PFSK-1 (cell line): Measurements from ENCODE around the gene TDRD3.

Experiments used
- FOXP2 ChIP-seq: optimal IDR thresholded peaks from 2 replicates; pipeline ENCODE3; 2011; ENCODE audit warnings: borderline replicate concordance, control low read depth, inconsistent platforms; ENCODE audit not compliant: insufficient read depth; ENCODE audit errors: extremely low read length, extremely low read depth
- POLR2AphosphoS5 ChIP-seq: IDR thresholded peaks from 2 replicates; pipeline ENCODE4 v1.6.1; 2012; ENCODE audit warnings: low read depth, mild to moderate bottlenecking, control low read depth, low read length, moderate library complexity
- SIN3A ChIP-seq: IDR thresholded peaks from 2 replicates; pipeline ENCODE4 v1.6.1; 2012; ENCODE audit warnings: mild to moderate bottlenecking, low read length, moderate library complexity, borderline replicate concordance; ENCODE audit not compliant: insufficient read depth
- TAF1 ChIP-seq: IDR thresholded peaks from 2 replicates; pipeline ENCODE4 v1.6.1; 2012; ENCODE audit warnings: low read length, control low read depth, borderline replicate concordance; ENCODE audit not compliant: insufficient read depth
- TF ChIP-seq, protein P1 (sequence below), 2 experiments: IDR thresholded peaks; 2 replicates each; pipeline versions ENCODE4 v1.6.1 to v1.8.0; 2011 to 2012; ENCODE audit warnings: low read depth in 2 of 2, low read length in 2 of 2, control low read depth in 1 of 2, inconsistent platforms in 1 of 2, mild to moderate bottlenecking in 1 of 2, moderate library complexity in 1 of 2; ENCODE audit not compliant: insufficient read depth in 1 of 2

The TDRD3 gene

DNA sequence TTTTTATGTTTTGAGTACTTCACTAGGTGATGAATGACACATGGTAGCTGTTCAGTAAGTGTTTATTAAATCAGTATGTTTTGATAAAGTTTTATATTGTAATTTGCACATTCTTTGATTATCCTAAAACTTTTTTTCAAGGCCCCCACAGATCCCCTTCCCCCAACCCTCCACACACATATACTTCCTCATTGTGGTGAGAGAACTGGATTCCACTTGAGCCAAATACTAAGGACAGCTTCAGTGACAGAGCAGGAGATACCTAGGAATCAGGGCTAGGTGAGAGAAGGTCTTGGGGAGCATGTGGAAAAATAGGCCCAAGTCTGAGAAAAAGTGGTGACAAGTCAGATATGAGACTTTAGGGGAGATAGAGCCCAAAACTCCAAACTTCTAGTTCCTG is 174.6 kb downstream of the TDRD3 start:
- TF ChIP-seq TAF1: no peak
- TF ChIP-seq POLR2AphosphoS5: no peak
- TF ChIP-seq, protein P1, sequence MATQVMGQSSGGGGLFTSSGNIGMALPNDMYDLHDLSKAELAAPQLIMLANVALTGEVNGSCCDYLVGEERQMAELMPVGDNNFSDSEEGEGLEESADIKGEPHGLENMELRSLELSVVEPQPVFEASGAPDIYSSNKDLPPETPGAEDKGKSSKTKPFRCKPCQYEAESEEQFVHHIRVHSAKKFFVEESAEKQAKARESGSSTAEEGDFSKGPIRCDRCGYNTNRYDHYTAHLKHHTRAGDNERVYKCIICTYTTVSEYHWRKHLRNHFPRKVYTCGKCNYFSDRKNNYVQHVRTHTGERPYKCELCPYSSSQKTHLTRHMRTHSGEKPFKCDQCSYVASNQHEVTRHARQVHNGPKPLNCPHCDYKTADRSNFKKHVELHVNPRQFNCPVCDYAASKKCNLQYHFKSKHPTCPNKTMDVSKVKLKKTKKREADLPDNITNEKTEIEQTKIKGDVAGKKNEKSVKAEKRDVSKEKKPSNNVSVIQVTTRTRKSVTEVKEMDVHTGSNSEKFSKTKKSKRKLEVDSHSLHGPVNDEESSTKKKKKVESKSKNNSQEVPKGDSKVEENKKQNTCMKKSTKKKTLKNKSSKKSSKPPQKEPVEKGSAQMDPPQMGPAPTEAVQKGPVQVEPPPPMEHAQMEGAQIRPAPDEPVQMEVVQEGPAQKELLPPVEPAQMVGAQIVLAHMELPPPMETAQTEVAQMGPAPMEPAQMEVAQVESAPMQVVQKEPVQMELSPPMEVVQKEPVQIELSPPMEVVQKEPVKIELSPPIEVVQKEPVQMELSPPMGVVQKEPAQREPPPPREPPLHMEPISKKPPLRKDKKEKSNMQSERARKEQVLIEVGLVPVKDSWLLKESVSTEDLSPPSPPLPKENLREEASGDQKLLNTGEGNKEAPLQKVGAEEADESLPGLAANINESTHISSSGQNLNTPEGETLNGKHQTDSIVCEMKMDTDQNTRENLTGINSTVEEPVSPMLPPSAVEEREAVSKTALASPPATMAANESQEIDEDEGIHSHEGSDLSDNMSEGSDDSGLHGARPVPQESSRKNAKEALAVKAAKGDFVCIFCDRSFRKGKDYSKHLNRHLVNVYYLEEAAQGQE (IDR thresholded peaks at IDR 0.05; ENCODE audit: insufficient read depth in 1 of 2, low read depth in 2 of 2, low read length in 2 of 2): no peak
- no peak for TF ChIP-seq FOXP2
- TF ChIP-seq SIN3A: no peak

DNA sequence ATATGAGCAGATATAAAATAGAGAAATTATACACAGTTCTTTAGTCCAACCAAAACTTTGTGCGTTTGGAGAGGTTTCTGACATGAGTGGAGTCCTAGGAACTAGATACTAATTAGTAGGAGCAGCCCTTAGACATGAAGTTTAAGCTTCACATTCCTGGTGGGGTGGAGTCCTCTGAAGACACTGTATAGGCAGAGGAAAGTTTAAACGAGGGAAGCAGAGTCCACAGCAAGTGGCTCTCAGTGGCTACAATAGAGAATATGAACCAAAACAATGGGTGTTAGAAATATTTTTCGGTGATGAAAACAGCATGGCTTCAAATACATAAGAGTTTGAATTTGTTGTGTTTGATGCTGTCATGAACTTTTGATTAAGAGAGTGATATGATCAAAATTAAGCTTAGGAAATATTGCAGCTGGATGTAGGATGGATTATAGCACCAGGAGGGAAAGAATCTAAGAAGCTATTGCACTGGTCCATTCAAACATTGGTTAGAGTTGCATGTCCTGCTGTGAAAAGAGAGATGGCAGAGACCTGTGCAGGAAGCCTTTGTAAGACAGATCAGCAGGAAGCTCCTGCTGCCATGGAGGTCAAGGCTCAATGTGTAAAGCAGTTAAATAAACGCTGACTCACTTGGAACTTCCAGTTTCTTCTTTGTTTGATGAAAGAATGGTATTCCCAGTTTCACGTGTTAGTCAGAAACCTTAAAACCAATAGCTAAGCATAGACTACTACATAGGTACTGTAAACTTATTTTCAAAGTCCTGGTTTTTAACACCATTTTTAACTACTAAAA is 175.2 kb downstream of the TDRD3 start:
- TF ChIP-seq FOXP2: no peak
- TF ChIP-seq TAF1: no peak
- TF ChIP-seq POLR2AphosphoS5: no peak
- TF ChIP-seq, protein P1 (IDR thresholded peaks at IDR 0.05; ENCODE audit: insufficient read depth in 1 of 2, low read depth in 2 of 2, low read length in 2 of 2): no peak
- no peak for TF ChIP-seq SIN3A

DNA sequence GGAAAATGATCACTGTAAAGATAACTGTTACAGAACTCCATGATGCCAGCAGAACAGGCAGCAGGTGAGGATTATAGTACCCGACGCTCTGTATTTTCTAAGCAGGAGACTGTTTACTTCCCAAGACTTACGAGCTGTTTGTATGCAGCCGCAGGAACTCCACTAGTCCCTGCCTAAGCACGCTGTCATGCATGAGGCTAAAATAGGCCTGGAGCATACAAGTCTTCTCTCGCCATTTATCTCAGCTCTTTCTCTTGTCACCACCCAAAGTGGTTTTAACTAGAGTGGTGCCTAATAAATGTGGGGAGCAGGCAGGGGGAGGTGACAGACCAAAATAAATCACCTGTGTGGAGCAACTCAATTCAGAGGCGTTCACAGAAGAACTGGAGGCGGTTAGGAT is 175.8 kb downstream of the TDRD3 start:
- TF ChIP-seq SIN3A (no peak), FOXP2 (no peak), POLR2AphosphoS5 (no peak), TAF1 (no peak)
- TF ChIP-seq, protein P1 (IDR thresholded peaks at IDR 0.05; ENCODE audit: insufficient read depth in 1 of 2, low read depth in 2 of 2, low read length in 2 of 2): no peak

DNA sequence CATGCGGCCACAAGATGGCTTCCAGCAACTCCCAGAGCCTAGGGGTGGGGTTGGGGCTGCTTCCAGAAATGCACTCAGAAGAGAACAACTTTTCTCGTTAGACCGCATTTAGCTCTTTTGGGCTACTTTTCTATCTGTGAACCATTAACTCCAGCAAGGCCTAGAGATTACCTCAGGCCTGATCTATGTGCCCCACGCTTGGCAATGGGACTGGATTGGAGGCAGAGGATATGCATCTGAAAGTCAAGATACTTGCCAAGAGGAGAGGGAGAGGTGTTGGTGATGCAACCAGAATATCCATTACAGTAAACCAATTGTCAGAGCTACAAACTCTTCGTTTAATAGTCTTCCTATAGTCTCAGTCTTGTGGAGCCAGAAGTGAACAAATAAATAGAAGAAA is 177.7 kb downstream of the TDRD3 start:
- TF ChIP-seq TAF1: no peak
- no peak for TF ChIP-seq FOXP2
- TF ChIP-seq, protein P1 (IDR thresholded peaks at IDR 0.05; ENCODE audit: insufficient read depth in 1 of 2, low read depth in 2 of 2, low read length in 2 of 2): no peak
- TF ChIP-seq SIN3A: no peak
- no peak for TF ChIP-seq POLR2AphosphoS5

DNA sequence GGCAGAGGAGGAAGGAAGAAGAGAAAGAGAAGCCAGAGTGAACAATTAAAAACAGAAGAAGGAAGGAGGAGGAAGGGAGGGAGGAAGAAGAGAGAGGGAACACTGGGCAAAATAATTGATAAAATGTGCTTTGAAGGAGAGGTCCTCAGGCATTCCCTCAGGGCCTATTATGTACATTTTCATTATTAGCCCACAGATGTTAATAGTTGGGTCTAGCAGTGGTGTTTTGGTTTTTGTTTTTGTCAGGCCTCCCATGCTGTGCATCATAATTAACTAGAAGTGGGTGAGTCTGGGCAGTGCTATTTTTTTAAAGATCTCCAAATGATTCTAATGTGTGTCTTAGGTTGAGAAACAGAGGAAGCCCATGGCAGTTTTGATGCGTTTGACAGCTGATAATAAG is 178.1 kb downstream of the TDRD3 start:
- TF ChIP-seq, protein P1 (IDR thresholded peaks at IDR 0.05; ENCODE audit: insufficient read depth in 1 of 2, low read depth in 2 of 2, low read length in 2 of 2): no peak
- TF ChIP-seq POLR2AphosphoS5: no peak
- TF ChIP-seq TAF1: no peak
- no peak for TF ChIP-seq SIN3A
- no peak for TF ChIP-seq FOXP2
